GM12872 (cell line): Measurements from ENCODE around the gene PCNX2.

Source experiments
- TF ChIP-seq, protein P1 (sequence below): IDR thresholded peaks from 3 replicates; pipeline ENCODE4 v1.5.1; 2011; ENCODE audit warnings: low read depth, mild to moderate bottlenecking, low read length, moderate library complexity; ENCODE audit not compliant: insufficient read depth

The PCNX2 gene

DNA sequence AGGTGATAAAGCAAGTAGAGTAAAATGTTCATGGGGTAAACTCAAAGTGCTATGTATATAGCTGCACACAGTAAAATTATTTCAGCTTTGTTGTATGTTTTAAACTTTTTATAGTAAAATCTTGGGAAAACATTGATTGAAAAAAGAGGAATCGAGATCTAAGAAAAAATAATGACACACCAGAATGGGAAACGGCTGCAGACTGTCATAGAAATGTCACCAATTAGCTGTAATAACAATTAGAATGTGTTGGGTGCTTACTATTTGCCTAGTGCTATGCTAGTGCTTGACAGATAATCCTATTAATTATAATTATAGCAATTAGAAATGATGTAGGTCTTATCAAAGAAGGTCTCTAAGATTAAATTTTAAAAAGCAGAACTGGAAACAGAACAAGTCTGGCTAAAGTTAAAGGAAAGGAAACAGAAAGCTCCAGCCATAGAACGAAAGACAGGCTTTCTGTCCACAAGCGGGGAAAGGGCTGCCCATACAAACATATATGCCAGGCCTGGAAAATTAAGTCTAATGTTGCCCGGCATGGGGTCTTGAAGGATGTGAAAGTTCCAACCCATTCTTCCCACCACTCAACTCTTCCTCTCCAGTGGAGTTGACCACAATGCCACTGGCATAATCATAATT, 5.0 kb downstream of the PCNX2 start:
- TF ChIP-seq, protein P1, sequence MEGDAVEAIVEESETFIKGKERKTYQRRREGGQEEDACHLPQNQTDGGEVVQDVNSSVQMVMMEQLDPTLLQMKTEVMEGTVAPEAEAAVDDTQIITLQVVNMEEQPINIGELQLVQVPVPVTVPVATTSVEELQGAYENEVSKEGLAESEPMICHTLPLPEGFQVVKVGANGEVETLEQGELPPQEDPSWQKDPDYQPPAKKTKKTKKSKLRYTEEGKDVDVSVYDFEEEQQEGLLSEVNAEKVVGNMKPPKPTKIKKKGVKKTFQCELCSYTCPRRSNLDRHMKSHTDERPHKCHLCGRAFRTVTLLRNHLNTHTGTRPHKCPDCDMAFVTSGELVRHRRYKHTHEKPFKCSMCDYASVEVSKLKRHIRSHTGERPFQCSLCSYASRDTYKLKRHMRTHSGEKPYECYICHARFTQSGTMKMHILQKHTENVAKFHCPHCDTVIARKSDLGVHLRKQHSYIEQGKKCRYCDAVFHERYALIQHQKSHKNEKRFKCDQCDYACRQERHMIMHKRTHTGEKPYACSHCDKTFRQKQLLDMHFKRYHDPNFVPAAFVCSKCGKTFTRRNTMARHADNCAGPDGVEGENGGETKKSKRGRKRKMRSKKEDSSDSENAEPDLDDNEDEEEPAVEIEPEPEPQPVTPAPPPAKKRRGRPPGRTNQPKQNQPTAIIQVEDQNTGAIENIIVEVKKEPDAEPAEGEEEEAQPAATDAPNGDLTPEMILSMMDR = no peak

DNA sequence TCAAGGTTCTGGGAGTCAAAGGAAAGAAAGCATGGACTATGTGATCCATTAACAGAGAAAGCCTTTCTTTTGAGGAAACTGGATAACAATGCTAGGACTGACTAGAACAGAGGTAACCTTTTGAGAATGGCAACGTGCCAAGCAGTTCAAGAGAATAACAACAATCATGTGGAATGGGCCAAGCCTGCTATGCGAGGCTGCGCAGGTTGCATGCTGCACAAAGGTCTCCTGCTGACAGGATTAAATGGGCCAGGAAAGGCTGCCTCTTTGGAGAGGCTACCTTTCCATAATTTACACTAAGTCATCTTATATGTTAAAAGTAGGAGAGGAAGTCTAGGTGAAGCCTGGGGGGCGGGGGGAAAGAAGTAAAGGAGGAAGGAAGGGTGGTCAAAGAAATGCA, 5.8 kb downstream of the PCNX2 start:
- TF ChIP-seq, protein P1 = no peak

DNA sequence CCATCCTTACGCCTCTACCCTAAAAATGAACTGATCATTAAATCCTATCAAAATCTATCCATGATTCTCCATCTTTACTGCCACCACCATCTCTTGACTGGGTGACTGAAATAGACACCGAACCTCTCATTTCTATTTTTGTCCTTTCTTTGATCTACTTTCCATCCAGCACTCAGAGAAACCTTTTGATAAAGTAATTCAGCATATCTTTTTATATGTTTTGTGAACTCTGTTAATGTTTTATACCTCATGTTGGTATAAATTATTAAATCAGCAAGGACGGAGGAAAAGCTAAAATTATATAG, 13.0 kb downstream of the PCNX2 start:
- TF ChIP-seq, protein P1 = no peak

DNA sequence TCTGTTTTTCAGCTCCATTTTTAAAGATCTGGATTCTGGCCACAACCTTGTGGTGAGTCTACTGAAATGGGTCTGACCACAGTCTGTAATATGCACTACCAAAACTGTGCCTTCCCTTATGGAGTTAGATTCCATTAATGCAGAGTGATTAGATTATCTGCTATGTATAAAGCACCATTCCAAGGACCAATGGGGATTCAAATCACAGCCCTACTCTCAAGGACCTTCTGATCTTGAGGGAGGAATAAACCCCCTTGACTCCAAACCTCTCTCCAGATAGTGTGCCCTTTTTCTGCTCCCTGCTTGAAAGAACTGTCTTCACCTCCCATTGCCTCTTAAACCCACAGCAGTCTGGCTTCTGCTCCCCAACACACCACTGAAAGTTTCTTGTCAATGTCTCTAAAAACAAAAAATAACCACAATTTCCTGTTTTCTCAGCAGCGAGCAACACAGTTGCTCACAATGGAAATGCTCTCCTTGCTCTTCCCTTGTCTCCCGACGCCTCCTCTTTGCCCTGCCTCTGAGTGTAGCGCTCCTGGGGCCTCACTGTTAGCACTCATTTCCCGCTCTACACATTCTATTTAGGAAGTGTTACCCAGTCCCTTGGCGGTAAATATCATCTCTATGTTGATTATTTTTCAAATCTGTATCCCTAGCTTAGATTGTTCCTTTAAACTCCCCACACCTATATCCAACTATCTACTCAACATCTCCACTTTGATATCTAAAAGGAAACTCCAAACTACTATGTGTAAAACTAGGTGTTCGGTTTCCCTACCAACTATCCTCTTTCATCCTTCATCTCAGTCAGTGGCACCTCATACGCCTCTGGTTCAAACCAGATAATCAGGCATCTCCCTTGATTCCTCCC, 13.6 kb downstream of the PCNX2 start:
- TF ChIP-seq, protein P1 = no peak

DNA sequence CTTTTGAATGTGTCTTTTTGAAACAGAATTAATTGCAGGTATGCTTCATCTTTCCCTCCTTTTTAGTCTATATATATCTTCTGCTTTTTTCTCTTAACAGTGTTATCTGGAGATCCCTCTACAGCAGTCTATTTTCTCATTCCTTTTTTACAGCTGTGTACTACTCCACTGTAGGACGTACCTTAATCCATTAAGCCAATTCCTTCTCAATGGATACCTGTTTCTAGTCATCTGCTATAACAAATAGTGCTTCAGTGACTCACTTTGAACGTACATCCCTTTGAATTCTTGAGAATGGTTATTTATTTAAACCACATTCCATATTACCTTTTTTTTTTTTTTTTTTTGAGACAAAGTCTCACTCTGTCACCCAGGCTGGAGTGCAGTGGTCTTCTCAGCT, 15.6 kb downstream of the PCNX2 start:
- TF ChIP-seq, protein P1 = no peak

DNA sequence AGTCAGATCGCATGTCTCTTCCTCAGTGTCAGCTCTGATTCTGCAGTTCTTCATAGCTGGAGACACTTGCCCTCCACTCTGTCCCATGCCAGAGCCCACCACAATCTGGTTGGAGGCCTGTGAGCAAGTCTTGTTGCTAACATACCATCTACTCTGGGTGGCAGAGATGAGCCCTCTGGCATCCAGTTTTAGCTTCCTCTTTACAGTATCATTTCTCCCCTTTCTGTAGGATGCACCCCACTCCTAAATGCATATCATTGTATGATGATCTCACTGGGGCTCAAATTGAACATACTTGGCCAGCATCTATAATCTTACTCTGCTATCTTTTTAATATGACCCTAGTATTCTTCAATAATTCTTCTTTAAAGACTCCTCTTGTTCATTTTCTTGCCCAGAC, 16.9 kb downstream of the PCNX2 start:
- TF ChIP-seq, protein P1 = no peak

DNA sequence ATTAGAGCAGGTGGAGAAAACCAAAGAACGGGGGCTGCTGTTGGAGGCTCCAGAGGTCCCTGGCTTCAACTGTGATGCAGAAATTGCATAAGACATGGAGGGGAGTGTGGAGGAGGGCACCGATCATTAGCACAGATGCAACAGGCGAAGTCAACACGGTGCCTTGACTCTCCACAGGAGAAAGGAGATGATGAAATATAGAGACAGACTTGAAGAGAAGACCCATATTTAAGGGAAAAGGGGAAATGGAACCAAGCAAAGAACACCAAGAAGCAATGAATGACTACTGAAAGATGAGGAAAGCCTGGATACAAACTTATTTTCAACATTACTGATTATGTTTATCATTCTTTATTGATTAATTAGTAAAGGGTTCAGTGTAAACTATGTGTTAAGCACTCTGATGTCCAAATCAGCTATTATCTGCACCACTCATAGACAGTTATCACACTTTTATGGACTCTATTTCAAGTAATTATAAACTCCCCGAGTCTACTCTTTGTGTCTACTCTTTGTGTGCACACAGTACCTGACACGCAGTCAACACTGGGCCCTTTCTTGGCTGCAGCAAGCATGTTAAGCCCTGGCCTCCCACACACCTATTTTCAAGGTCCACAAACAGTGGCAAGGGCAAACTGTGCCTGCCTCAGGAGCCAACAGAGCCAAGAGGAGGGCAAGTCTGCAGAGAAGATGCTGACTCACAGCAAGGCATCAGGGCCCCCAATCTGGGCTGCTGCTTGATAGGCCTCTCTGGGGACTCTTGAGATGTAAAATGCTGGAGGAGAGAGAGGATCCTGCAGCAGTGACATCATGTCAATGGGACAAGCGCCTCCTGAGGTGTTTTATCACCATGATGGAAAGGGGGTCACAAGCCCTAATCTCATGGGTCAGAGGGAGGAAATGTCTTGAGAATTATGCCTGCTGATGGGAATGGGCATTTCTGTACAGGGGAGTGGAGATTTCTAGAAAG, 17.6 kb downstream of the PCNX2 start:
- TF ChIP-seq, protein P1 = no peak
